Trophoblast cell (in vitro differentiated cells and primary cell): ENCODE data around the gene KANSL1.

Experiments
- DNase-seq, 2 donors: peaks; one replicate each; pipeline ENCODE4 v3.0.0-alpha.2; 2016
- H2AFZ ChIP-seq: 2 replicates; pipeline ENCODE4 v1.6.1; 2013; ENCODE audit warnings: low read length, moderate library complexity, mild to moderate bottlenecking; ENCODE audit not compliant: insufficient read depth, poor library complexity
- H2AK5ac ChIP-seq: 2 replicates; pipeline ENCODE4 v1.6.1; 2013; ENCODE audit warnings: mild to moderate bottlenecking, low read length
- H2BK120ac ChIP-seq: 2 replicates; pipeline ENCODE4 v1.6.1; 2013; ENCODE audit warnings: low read length, mild to moderate bottlenecking, moderate library complexity; ENCODE audit not compliant: insufficient read depth, poor library complexity
- H2BK12ac ChIP-seq: 2 replicates; pipeline ENCODE4 v1.6.1; 2013; ENCODE audit warnings: mild to moderate bottlenecking, low read length, moderate library complexity
- H2BK5ac ChIP-seq: 2 replicates; pipeline ENCODE4 v1.6.1; 2013; ENCODE audit warnings: low read length, low read depth, moderate library complexity, mild to moderate bottlenecking; ENCODE audit not compliant: poor library complexity
- H3K14ac ChIP-seq: 2 replicates; pipeline ENCODE4 v1.6.1; 2013; ENCODE audit warnings: mild to moderate bottlenecking, low read length
- H3K18ac ChIP-seq: 2 replicates; pipeline ENCODE4 v1.6.1; 2013; ENCODE audit warnings: mild to moderate bottlenecking, low read length
- H3K23ac ChIP-seq: 2 replicates; pipeline ENCODE4 v1.6.1; 2013; ENCODE audit warnings: low read length
- H3K27ac ChIP-seq: 2 replicates; pipeline ENCODE4 v1.5.1; 2013; ENCODE audit warnings: low read depth, mild to moderate bottlenecking, inconsistent platforms, low read length, moderate library complexity
- H3K27me3 ChIP-seq: 2 replicates; pipeline ENCODE4 v1.6.1; 2013; ENCODE audit warnings: inconsistent platforms, mild to moderate bottlenecking, low read length, moderate library complexity; ENCODE audit not compliant: insufficient read depth
- H3K36me3 ChIP-seq, 2 experiments: 1 replicate in 1 of 2; 2 replicates in 1 of 2; pipeline ENCODE4 v1.6.1; 2013; ENCODE audit warnings: low read length in 2 of 2, mild to moderate bottlenecking in 2 of 2, moderate library complexity in 1 of 2; ENCODE audit not compliant: insufficient read depth in 2 of 2, control insufficient read depth in 1 of 2
- H3K4ac ChIP-seq: 2 replicates; pipeline ENCODE4 v1.6.1; 2013; ENCODE audit warnings: low read depth, mild to moderate bottlenecking, low read length, moderate library complexity
- H3K4me1 ChIP-seq, 2 experiments: 1 replicate in 1 of 2; 2 replicates in 1 of 2; pipeline ENCODE4 v1.6.1; 2013; ENCODE audit warnings: low read length in 2 of 2, mild to moderate bottlenecking in 2 of 2, moderate library complexity in 1 of 2; ENCODE audit not compliant: insufficient read depth in 2 of 2, control insufficient read depth in 1 of 2
- H3K4me2 ChIP-seq: 2 replicates; pipeline ENCODE4 v1.6.1; 2013; ENCODE audit warnings: inconsistent platforms, mild to moderate bottlenecking, low read length, moderate library complexity
- H3K4me3 ChIP-seq: 2 replicates; pipeline ENCODE4 v1.5.1; 2013; ENCODE audit warnings: mild to moderate bottlenecking, low read depth, low read length, inconsistent platforms
- H3K79me1 ChIP-seq: one replicate; pipeline ENCODE4 v1.6.1; 2013; ENCODE audit warnings: low read length
- H3K79me2 ChIP-seq: 2 replicates; pipeline ENCODE4 v1.6.1; 2013; ENCODE audit warnings: low read length, mild to moderate bottlenecking; ENCODE audit not compliant: control insufficient read depth, insufficient read depth, poor library complexity
- H3K9ac ChIP-seq: 2 replicates; pipeline ENCODE4 v1.6.1; 2013; ENCODE audit warnings: mild to moderate bottlenecking, low read length
- H3K9me3 ChIP-seq: 2 replicates; pipeline ENCODE4 v1.6.1; 2013; ENCODE audit warnings: low read depth, mild to moderate bottlenecking, control low read depth, inconsistent platforms, low read length; ENCODE audit not compliant: insufficient read depth
- H4K12ac ChIP-seq: 2 replicates; pipeline ENCODE4 v1.6.1; 2013; ENCODE audit warnings: low read depth, mild to moderate bottlenecking, low read length, moderate library complexity
- H4K8ac ChIP-seq: 2 replicates; pipeline ENCODE4 v1.6.1; 2013; ENCODE audit warnings: low read depth, mild to moderate bottlenecking, low read length, moderate library complexity
- H4K91ac ChIP-seq: one replicate; pipeline ENCODE4 v1.6.1; 2013; ENCODE audit warnings: low read depth, mild to moderate bottlenecking, low read length, moderate library complexity
- WGBS: extraction: QIAGEN DNeasy Blood & Tissue Kit; methylation state at CpG from one replicate; pipeline ENCODE4 v1.1.7; 2013; ENCODE audit warnings: missing lambda C conversion rate; ENCODE audit not compliant: insufficient read length, insufficient coverage; ENCODE audit errors: extremely low coverage; 5-methylcytosine and 5-hydroxymethylcytosine counted together

The KANSL1 gene

GRCh38 chr17:45987706-45988105 lies 205.5 kb downstream of the KANSL1 start:
- Histone ChIP-seq H4K8ac (no peak overlapping the region), H3K27me3 (no peaks in the 10 kb centered on the region), H3K23ac (peak overlapping the region; percentile 18), H4K91ac (no peak overlapping the region), H3K4me1 (no peaks in the 10 kb centered on the region), H2BK12ac (no peak overlapping the region), H2BK5ac (no peak overlapping the region), H3K4me2 (no peak overlapping the region), H3K4ac (no peak overlapping the region), H3K79me2 (no peaks in the 10 kb centered on the region), H2BK120ac (no peak overlapping the region), H3K36me3 (no peaks in the 10 kb centered on the region), H3K9me3 (peaks cover 2% of the 10 kb centered on the region), H2AK5ac (no peak overlapping the region), H3K18ac (no peak overlapping the region), H3K9ac (no peak overlapping the region), H3K14ac (no peak overlapping the region), H3K79me1 (no peaks in the 10 kb centered on the region), H4K12ac (no peak overlapping the region), H3K27ac (no peak overlapping the region), H3K4me3 (no peak overlapping the region), H2AFZ (no peak overlapping the region)
- DNase-seq: no peak
- WGBS: no CpG with 5 or more reads among the region's 5 CpGs

DNA sequence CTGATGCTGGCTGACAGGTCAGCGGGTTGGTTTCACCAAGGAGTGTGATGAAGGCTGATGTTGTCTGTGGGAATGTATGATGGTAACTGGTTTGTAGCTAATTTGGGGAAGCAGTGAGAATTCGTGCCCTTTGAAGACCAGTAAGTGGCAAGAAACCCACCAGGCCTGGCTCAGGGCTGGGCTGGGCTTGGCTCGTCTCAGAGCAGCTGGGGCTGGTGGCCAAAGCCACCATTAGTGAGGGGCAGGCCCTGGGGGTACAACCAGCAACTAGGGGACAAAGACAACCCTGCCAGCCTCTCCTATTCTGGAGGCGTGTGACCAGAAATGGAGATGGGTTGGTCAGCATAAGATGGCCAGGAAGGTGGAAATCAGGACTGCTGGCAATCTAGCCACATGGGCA lies 207.2 kb downstream of the KANSL1 start:
- no peak overlapping the region for H3K18ac ChIP-seq
- no peaks in the 10 kb centered on the region for H3K79me1 ChIP-seq
- no peak overlapping the region for H4K91ac ChIP-seq
- H3K4ac ChIP-seq: no peak overlapping the region
- H4K8ac ChIP-seq: no peak overlapping the region
- H2BK120ac ChIP-seq: no peak overlapping the region
- H3K27ac ChIP-seq: no peak overlapping the region
- WGBS: no CpG with 5 or more reads among the region's 4 CpGs
- no peak overlapping the region for H3K4me2 ChIP-seq
- peak in 1 of 2 donors; percentile 37 for DNase-seq
- no peak overlapping the region for H3K9ac ChIP-seq
- no peak overlapping the region for H2AK5ac ChIP-seq
- no peaks in the 10 kb centered on the region for H3K79me2 ChIP-seq
- no peak overlapping the region for H4K12ac ChIP-seq
- peaks cover 2% of the 10 kb centered on the region for H3K9me3 ChIP-seq
- no peaks in the 10 kb centered on the region for H3K4me1 ChIP-seq
- no peaks in the 10 kb centered on the region for H3K36me3 ChIP-seq
- no peaks in the 10 kb centered on the region for H3K27me3 ChIP-seq
- H3K14ac ChIP-seq: no peak overlapping the region
- no peak overlapping the region for H3K23ac ChIP-seq
- no peak overlapping the region for H2BK5ac ChIP-seq
- H2AFZ ChIP-seq: no peak overlapping the region
- H3K4me3 ChIP-seq: no peak overlapping the region
- H2BK12ac ChIP-seq: peak overlapping the region; percentile 23

DNA sequence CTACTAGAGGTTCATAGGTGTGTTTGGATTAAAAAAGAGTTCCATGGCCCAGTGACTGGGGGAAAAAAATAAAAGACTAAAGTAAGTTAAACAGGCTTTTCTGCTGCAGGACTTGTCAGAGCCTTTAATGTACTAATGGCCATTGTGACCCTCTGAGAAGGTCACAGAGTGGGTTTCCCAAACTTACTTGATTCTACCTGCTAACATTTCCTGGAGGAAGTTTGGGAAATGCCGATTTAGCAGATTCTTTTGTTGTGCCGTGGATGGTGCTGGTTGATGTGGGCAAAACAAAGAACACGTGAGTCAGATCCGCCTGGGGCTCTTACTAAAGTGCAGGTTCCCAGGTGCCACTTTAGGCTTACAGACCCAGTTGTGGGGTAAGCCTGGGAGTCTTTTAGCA lies 207.8 kb downstream of the KANSL1 start:
- Histone ChIP-seq H3K4me3 (no peak overlapping the region), H3K27ac (no peak overlapping the region), H3K4ac (no peak overlapping the region), H2BK5ac (no peak overlapping the region), H4K91ac (no peak overlapping the region), H3K23ac (no peak overlapping the region), H2BK12ac (no peak overlapping the region), H4K8ac (no peak overlapping the region), H3K9ac (no peak overlapping the region), H3K9me3 (peaks cover 2% of the 10 kb centered on the region), H2BK120ac (no peak overlapping the region), H2AK5ac (no peak overlapping the region), H3K14ac (no peak overlapping the region), H3K4me1 (no peaks in the 10 kb centered on the region), H3K4me2 (no peak overlapping the region), H3K18ac (no peak overlapping the region), H4K12ac (no peak overlapping the region), H2AFZ (no peak overlapping the region), H3K79me2 (no peaks in the 10 kb centered on the region), H3K36me3 (no peaks in the 10 kb centered on the region), H3K79me1 (no peaks in the 10 kb centered on the region), H3K27me3 (no peaks in the 10 kb centered on the region)
- peak; percentile 75 to 85 for DNase-seq
- WGBS: no CpG with 5 or more reads among the region's 4 CpGs

- no peak overlapping the region for H4K91ac ChIP-seq
- no peak overlapping the region for H2BK12ac ChIP-seq
- H3K4me2 ChIP-seq: no peak overlapping the region
- H3K9me3 ChIP-seq: peaks cover 2% of the 10 kb centered on the region
- H2BK120ac ChIP-seq: no peak overlapping the region
- H3K36me3 ChIP-seq: no peaks in the 10 kb centered on the region
- H4K12ac ChIP-seq: no peak overlapping the region
- H3K79me2 ChIP-seq: no peaks in the 10 kb centered on the region
- no peak overlapping the region for H2BK5ac ChIP-seq
- no peak for DNase-seq
- no peak overlapping the region for H4K8ac ChIP-seq
- no peaks in the 10 kb centered on the region for H3K79me1 ChIP-seq
- H3K27ac ChIP-seq: no peak overlapping the region
- H2AFZ ChIP-seq: no peak overlapping the region
- H3K4me1 ChIP-seq: no peaks in the 10 kb centered on the region
- H3K27me3 ChIP-seq: no peaks in the 10 kb centered on the region
- no peak overlapping the region for H3K4ac ChIP-seq
- H3K18ac ChIP-seq: no peak overlapping the region
- no peak overlapping the region for H2AK5ac ChIP-seq
- H3K23ac ChIP-seq: no peak overlapping the region
- H3K14ac ChIP-seq: no peak overlapping the region
- no CpG with 5 or more reads among the region's 5 CpGs for WGBS
- H3K9ac ChIP-seq: no peak overlapping the region
- peak overlapping the region; percentile 18 for H3K4me3 ChIP-seq
Measured at GRCh38 chr17:45984368-45984767, 208.9 kb downstream of the KANSL1 start.
